HG03558 (cell line): ENCODE data around the gene CD80.

Source experiments
- ATAC-seq: cut with Tn5 transposase; IDR thresholded peaks from one replicate; pipeline ENCODE4 v1.9.1; 2021; ENCODE audit warnings: moderate number of reproducible peaks; ENCODE audit not compliant: unreplicated experiment; ENCODE audit errors: extremely low read depth

CD80 gene

GRCh38 chr3:119550192-119550910 lies 9.1 kb downstream of the CD80 start:
- ATAC-seq = no peak

GRCh38 chr3:119548341-119548740 lies 11.1 kb downstream of the CD80 start:
- no peak for ATAC-seq

GRCh38 chr3:119547227-119547626 lies 12.2 kb downstream of the CD80 start:
- ATAC-seq = no peak

- ATAC-seq = no peak
Measured at GRCh38 chr3:119543147-119543546, 16.3 kb downstream of the CD80 start.

DNA sequence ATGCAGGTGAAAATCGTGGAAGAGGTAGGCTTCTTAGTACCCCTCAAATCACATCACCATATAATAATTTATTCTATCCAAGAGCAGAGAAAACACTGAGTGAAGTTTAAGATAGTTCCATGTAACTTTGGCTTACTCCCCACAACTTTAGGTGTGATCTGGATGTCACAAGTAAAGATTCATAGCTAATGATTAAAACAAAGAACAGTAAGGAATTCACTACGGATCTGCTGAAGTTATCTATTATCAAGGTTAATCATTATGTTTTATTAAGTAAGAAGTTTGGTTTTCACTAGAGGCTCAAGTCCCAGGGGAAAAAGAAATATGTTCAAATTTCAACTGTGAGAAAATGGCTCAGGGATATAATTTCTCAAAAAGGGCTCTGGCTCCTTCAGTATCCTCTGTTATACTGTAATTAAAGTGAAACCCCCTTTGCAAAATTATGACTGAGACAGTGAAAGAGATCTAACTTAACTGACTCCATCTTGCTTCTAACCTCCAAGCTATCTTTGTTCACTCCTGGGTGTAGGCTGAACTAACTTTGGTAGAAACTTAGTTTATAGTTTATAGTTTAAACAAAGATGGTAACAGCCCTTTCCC lies 17.1 kb downstream of the CD80 start:
- no peak for ATAC-seq

DNA sequence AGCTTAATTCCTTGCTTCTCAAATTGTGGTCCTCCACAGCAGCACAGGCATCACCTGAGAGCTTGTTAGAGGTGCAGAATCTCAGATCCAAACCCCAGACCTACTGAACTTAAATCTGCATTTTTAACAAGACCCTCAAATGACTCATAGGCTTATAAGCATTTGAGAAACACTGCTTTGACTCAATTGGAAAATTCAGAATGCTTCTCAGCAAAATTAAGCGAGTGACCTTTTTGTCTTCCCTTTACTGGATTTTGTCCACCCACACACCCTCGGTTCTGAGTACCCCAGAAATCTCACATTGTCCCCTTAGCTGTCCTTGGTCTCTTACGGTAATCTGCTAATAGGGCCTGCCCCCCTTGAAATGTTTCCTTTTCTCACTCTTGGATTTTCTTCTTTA lies 17.9 kb downstream of the CD80 start:
- ATAC-seq = no peak

GRCh38 chr3:119538772-119539171 lies 20.6 kb downstream of the CD80 start:
- no peak for ATAC-seq

GRCh38 chr3:119536757-119537156 lies 22.7 kb downstream of the CD80 start:
- ATAC-seq = no peak

DNA sequence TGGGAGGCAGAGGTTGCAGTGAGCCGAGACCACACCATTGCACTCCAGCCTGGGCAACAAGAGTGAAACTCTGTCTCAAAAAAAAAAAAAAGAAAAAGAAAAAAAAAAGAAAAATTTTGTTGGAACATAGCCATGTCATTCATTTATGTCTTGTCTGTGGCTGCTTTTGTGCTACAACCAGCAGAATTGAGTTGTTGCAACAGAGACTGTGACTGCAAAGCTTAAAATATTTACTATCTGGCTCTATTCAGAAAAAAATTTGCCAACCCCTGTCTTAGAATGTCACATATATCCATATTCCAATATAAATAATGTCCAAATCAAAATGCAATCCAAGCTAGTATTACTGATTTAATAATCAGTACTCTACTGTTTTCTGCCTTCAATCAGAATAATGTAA lies 25.1 kb downstream of the CD80 start:
- ATAC-seq = no peak

- ATAC-seq = no peak
Measured at GRCh38 chr3:119531151-119531550, 28.3 kb downstream of the CD80 start.

DNA sequence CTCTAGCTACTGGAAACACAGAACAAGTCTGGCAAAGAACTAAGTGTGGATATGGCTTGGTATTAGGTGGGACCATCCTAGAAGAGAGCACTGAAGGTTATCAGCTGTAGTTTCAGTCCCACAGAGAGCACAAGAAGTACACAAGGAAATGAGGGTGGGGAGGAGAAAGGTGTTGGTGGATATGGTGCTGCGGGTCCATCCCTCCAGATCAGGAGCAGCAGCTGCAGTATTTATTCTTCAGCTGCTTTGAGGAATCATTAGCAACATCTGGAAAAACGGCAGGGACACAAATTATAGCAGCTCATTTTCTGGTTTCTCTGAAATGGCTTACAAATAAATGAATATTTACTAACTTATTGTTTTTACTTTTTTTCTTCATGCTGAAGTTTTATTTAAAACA lies 29.0 kb downstream of the CD80 start:
- ATAC-seq = no peak

GRCh38 chr3:119529883-119530282 lies 29.5 kb downstream of the CD80 start:
- no peak for ATAC-seq

DNA sequence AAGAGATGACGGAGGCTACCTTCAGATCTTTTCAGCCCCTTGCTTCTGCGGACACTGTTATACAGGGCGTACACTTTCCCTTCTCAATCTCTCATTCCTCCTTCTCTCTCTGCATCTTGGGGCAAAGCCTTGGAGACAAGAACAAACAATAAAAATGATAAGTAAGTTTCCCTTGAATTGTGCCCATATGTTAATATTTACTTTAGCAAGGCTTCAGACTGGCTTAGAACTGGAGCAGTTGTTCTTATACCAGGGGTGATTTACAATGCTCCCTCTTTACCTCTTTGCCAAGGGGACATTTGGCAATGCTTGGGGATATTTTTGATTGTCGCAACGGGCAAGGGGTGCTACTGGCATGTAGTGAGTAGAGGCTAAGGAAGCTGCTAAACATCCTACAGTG lies 31.7 kb downstream of the CD80 start:
- no peak for ATAC-seq

DNA sequence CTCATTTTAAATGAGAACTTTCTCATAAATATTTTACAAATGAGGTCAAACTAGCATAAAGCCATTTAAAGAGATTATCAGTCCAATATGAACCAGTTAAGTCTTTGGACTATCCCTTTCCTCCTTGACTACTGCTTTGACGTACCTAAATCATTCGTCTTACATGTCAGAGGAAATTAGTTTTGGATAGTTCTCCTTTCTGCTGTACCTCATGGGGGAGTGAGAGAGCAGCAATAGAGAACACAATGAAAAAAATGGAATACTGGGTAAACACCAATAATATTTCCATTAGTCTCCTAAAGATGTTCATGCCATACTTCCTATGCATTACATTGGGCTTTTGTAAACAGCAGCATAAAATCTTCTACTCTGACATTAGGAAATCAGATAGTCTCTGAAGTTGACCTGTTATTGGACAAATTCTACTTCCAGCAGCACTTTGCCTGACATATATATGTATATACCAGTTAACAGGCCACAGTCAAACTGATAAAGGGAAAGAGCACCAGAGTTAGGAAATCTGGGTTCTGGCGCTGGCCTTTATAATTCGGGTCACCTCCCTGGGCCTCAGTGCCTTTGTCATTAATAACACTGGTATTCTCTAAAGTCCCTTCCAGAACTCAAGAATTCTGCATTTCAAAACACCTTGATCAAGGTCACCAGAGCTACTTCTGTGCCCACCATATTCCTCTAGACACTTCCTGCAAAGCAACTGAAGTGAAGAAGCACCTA lies 34.3 kb downstream of the CD80 start:
- ATAC-seq = no peak

GRCh38 chr3:119518026-119518425 lies 41.4 kb downstream of the CD80 start:
- ATAC-seq = no peak

GRCh38 chr3:119517112-119517511 lies 42.3 kb downstream of the CD80 start:
- ATAC-seq = no peak

GRCh38 chr3:119514637-119515036 lies 44.8 kb downstream of the CD80 start:
- ATAC-seq = no peak

DNA sequence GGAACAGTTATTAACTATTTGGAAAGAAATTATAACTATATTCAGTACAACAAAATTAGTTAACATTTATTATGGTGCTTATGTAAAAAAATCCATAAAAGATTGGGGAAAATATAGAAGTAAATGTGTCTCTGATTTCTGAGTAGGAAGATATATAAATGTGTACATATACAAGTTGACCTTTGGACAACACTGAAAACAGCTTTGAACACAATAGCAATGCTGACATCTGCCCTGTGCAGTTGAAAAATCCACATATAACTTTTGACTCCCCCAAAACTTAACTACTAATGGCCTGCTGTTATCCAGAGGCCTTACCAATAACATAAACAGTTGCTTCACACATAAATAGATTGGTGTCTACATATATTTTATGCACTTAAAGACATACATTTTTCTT lies 48.7 kb downstream of the CD80 start:
- ATAC-seq = no peak

GRCh38 chr3:119508172-119508845 lies 51.1 kb downstream of the CD80 start:
- no peak for ATAC-seq

GRCh38 chr3:119507404-119507803 lies 52.0 kb downstream of the CD80 start:
- ATAC-seq = no peak

- no peak for ATAC-seq
Measured at GRCh38 chr3:119506631-119507030, 52.8 kb downstream of the CD80 start.
